Activated CD4-positive, alpha-beta T cell treated with anti-CD3 and anti-CD28 coated beads for 24 hours (primary cell): ENCODE results near the gene PEPD.

Source experiments
- DNase-seq, 2 donors: peaks; one replicate each; pipeline ENCODE4 v3.0.0-alpha.2; 2020; ENCODE audit warnings: low read depth in 2 of 2

Gene PEPD

GRCh38 chr19:33458807-33459206 is 62.8 kb downstream of the PEPD start:
- no peak for DNase-seq

- no peak for DNase-seq
These were observed 63.4 kb downstream of the PEPD start for GRCh38 chr19:33458171-33458633.

- no peak for DNase-seq
These were observed 64.8 kb downstream of the PEPD start for GRCh38 chr19:33456845-33457220.

GRCh38 chr19:33456076-33456844 is 65.3 kb downstream of the PEPD start:
- DNase-seq, result no peak

GRCh38 chr19:33453265-33453664 is 68.3 kb downstream of the PEPD start:
- DNase-seq, result no peak

GRCh38 chr19:33450689-33451088 is 70.9 kb downstream of the PEPD start:
- DNase-seq, result no peak

- no peak for DNase-seq
These were observed 71.8 kb downstream of the PEPD start for GRCh38 chr19:33449799-33450198.

- DNase-seq, result no peak
These were observed 73.5 kb downstream of the PEPD start for GRCh38 chr19:33448159-33448516.

- no peak for DNase-seq
These were observed 74.0 kb downstream of the PEPD start for GRCh38 chr19:33447336-33448158.

- DNase-seq, result no peak
These were observed 75.0 kb downstream of the PEPD start for GRCh38 chr19:33446330-33447293.

- no peak for DNase-seq
These were observed 75.9 kb downstream of the PEPD start for GRCh38 chr19:33445442-33446329.

- no peak for DNase-seq
These were observed 76.8 kb downstream of the PEPD start for GRCh38 chr19:33444562-33445441.

GRCh38 chr19:33443638-33444561 is 77.7 kb downstream of the PEPD start:
- DNase-seq, result no peak

- DNase-seq, result no peak
These were observed 78.9 kb downstream of the PEPD start for GRCh38 chr19:33442706-33443105.

GRCh38 chr19:33441828-33442227 is 79.8 kb downstream of the PEPD start:
- no peak for DNase-seq

GRCh38 chr19:33441277-33441699 is 80.3 kb downstream of the PEPD start:
- no peak for DNase-seq

- DNase-seq, result no peak
These were observed 80.9 kb downstream of the PEPD start for GRCh38 chr19:33440682-33441081.

GRCh38 chr19:33440241-33440640 is 81.3 kb downstream of the PEPD start:
- DNase-seq, result no peak
